Liver (tissue), 9 donors: ENCODE measurements around the gene PNO1. TPM values are rescaled to one million over a fixed set of nuclear protein-coding genes. Genes with fewer than 3 reads are reported as not detected.

ENCODE experiments used
- DNase-seq: peaks from one replicate; pipeline ENCODE4 v3.0.0-alpha.2; 2017; ENCODE audit warnings: low spot score
- H3K27ac ChIP-seq, 2 donors: one replicate each; pipeline ENCODE4 v1.7.0; 2013; ENCODE audit warnings: inconsistent platforms in 2 of 2, low read length in 2 of 2, control low read depth in 1 of 2, low read depth in 1 of 2, mild to moderate bottlenecking in 1 of 2
- H3K27me3 ChIP-seq, 4 donors: one replicate each; pipeline versions ENCODE4 v1.6.1 to v1.7.0; 2013; ENCODE audit warnings: low read length in 3 of 4, inconsistent platforms in 1 of 4, mild to moderate bottlenecking in 1 of 4, moderate library complexity in 1 of 4; ENCODE audit not compliant: control insufficient read depth in 4 of 4, insufficient read depth in 4 of 4
- H3K36me3 ChIP-seq, 4 donors: one replicate each; pipeline versions ENCODE4 v1.6.1 to v1.7.0; 2013; ENCODE audit warnings: low read length in 3 of 4, mild to moderate bottlenecking in 3 of 4, low read depth in 1 of 4, moderate library complexity in 1 of 4; ENCODE audit not compliant: control insufficient read depth in 4 of 4, insufficient read depth in 3 of 4
- H3K4me1 ChIP-seq, 4 donors: one replicate each; pipeline versions ENCODE4 v1.6.1 to v1.7.0; 2013; ENCODE audit warnings: low read length in 3 of 4, mild to moderate bottlenecking in 3 of 4, moderate library complexity in 1 of 4; ENCODE audit not compliant: control insufficient read depth in 4 of 4, insufficient read depth in 4 of 4
- H3K4me3 ChIP-seq, 3 donors: one replicate each; pipeline versions ENCODE4 v1.6.1 to v1.7.0; 2013; ENCODE audit warnings: low read length in 3 of 3, control low read depth in 1 of 3, low read depth in 1 of 3, mild to moderate bottlenecking in 1 of 3
- H3K9ac ChIP-seq, 2 donors: one replicate each; pipeline ENCODE4 v1.7.0; 2013; ENCODE audit warnings: low read length in 2 of 2, mild to moderate bottlenecking in 2 of 2, moderate library complexity in 2 of 2, control low read depth in 1 of 2, low read depth in 1 of 2
- H3K9me3 ChIP-seq, 4 donors: one replicate each; pipeline versions ENCODE4 v1.6.1 to v1.7.0; 2013; ENCODE audit warnings: low read length in 3 of 4; ENCODE audit not compliant: control insufficient read depth in 4 of 4
- FOXA1 ChIP-seq: IDR thresholded peaks from 2 replicates; pipeline ENCODE4 v1.6.1; 2016; ENCODE audit warnings: antibody characterized with exemption
- GABPA ChIP-seq, 2 donors: IDR thresholded peaks in 1 of 2; conservative IDR thresholded peaks in 1 of 2; 2 replicates each; pipeline ENCODE4 v1.6.1; 2016; ENCODE audit warnings: antibody characterized with exemption in 2 of 2, mild to moderate bottlenecking in 1 of 2, moderate library complexity in 1 of 2
- HNF4A ChIP-seq, 2 donors: conservative IDR thresholded peaks; 2 replicates each; pipeline ENCODE4 v1.6.1; 2016; ENCODE audit warnings: antibody characterized with exemption in 2 of 2, mild to moderate bottlenecking in 2 of 2
- HNF4G ChIP-seq: IDR thresholded peaks from 2 replicates; pipeline ENCODE4 v1.6.1; 2016; ENCODE audit warnings: antibody characterized with exemption
- JUND ChIP-seq, 2 donors: IDR thresholded peaks; 2 replicates each; pipeline ENCODE4 v1.6.1; 2016; ENCODE audit warnings: antibody characterized with exemption in 2 of 2
- NR2F2 ChIP-seq: IDR thresholded peaks from 2 replicates; pipeline ENCODE4 v1.6.1; 2016; ENCODE audit warnings: antibody characterized with exemption
- RAD21 ChIP-seq, 2 donors: IDR thresholded peaks; 2 replicates each; pipeline ENCODE4 v1.6.1; 2016; ENCODE audit warnings: antibody characterized with exemption in 2 of 2, mild to moderate bottlenecking in 2 of 2
- SP1 ChIP-seq: IDR thresholded peaks from 2 replicates; pipeline ENCODE4 v1.6.1; 2018; ENCODE audit warnings: antibody characterized with exemption, mild to moderate bottlenecking
- YY1 ChIP-seq: IDR thresholded peaks from 2 replicates; pipeline ENCODE4 v1.6.1; 2016; ENCODE audit warnings: antibody characterized with exemption, mild to moderate bottlenecking
- WGBS: extraction: QIAGEN DNeasy Blood & Tissue Kit; methylation state at CpG from one replicate; pipeline ENCODE4 v1.1.7; 2013; 5-methylcytosine and 5-hydroxymethylcytosine counted together
- polyA plus RNA-seq, 2 donors: library from polyadenylated mRNA; stranded (reverse) in 1 of 2; unstranded in 1 of 2; fragments of 200-250 nt in 1 of 2; fragments of >200 nt in 1 of 2; fragmentation: Nextera tagmentation in 1 of 2; extraction: Ambion mirVana in 1 of 2; gene quantifications; one replicate each; pipeline versions ENCODE4 v1.2.1 to v1.2.3, GENCODE V29; 2013 to 2015
- total RNA-seq, 2 donors: library from RNA; depleted of rRNA; stranded (reverse); fragments of >200 nt; gene quantifications; one replicate each; pipeline ENCODE4 v1.2.3, GENCODE V29; 2014
- TF ChIP-seq, protein P1 (sequence below): IDR thresholded peaks from 2 replicates; pipeline ENCODE4 v1.6.1; 2016; ENCODE audit warnings: antibody characterized with exemption
- TF ChIP-seq, protein P2 (sequence below): fragments of 150-350 bp; IDR thresholded peaks from 2 replicates; pipeline ENCODE4 v1.5.1; 2017; ENCODE audit warnings: improper control_type of control experiment, low read depth, low read length; ENCODE audit not compliant: missing input control
- TF ChIP-seq, protein P3 (sequence below): IDR thresholded peaks from 2 replicates; pipeline ENCODE4 v1.6.1; 2016; ENCODE audit warnings: antibody characterized with exemption, mild to moderate bottlenecking
- TF ChIP-seq, protein P4 (sequence below): IDR thresholded peaks from 2 replicates; pipeline ENCODE4 v1.6.1; 2016; ENCODE audit warnings: antibody characterized with exemption
- TF ChIP-seq, protein P5 (sequence below): IDR thresholded peaks from 2 replicates; pipeline ENCODE4 v1.6.1; 2016; ENCODE audit warnings: antibody characterized with exemption
- donor health status: healthy.
- donor health status: healthy.
- donor health status: healthy.
- donor health status: healthy.
- donor health status: healthy.

The PNO1 gene
- total and polyA plus RNA-seq, 4 donors, result 5.5 to 9.5 (median 8.4) TPM

DNA sequence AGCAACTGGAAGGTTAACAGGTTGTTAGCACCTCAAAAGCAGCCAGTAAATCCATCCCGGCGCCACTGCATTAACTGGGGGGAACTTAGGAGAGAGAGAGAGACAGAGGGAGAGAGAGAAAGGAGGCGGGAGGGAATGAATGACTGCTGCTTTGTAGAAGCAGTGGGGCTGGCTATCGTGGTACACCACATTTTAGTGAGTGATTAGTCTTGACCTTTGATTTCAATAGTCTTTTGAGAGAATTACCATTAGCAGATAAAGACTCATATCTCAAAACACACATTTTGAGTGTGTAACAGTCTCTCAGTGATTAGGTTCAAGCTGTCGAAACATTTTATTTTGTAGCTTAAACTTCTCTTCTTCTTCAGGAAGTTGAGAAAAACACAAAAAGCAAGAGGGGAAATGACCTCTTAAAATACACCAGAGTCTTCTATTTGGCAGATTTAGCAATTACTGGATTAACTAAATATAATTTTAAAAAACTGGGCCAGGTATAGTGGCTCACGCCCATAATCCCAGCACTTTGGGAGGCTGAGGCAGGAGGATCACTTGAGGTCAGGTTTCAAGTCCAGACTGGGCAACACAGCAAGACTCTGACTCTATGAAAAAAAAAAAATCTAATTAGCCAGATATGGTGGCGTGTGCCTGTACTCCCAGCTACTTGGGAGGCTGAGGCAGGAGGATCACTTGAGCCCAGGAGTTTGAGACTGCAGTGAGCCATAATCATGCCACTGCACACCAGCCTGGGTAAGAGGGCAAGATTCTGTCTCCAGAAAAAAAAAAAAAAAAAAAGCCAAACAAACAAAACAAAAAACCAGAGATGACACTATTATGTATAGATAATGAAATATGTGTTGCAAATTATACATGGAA lies 22.0 kb upstream of the PNO1 start:
- no peak for DNase-seq
- Histone ChIP-seq H3K9ac (no peak overlapping the region), H3K9me3 (no peaks in the 10 kb centered on the region), H3K27me3 (no peaks in the 10 kb centered on the region), H3K4me1 (no peaks in the 10 kb centered on the region), H3K4me3 (no peak overlapping the region), H3K27ac (no peak overlapping the region), H3K36me3 (peaks cover 2 to 11% (median 2%) of the 10 kb centered on the region in 4 donors)
- WGBS, result 77% methylated on average over 7 of the region's 7 CpGs
- TF ChIP-seq HNF4A (conservative IDR thresholded peaks at IDR 0.05), result no peak
- TF ChIP-seq NR2F2, result no peak
- TF ChIP-seq FOXA1, result no peak
- TF ChIP-seq, protein P1, sequence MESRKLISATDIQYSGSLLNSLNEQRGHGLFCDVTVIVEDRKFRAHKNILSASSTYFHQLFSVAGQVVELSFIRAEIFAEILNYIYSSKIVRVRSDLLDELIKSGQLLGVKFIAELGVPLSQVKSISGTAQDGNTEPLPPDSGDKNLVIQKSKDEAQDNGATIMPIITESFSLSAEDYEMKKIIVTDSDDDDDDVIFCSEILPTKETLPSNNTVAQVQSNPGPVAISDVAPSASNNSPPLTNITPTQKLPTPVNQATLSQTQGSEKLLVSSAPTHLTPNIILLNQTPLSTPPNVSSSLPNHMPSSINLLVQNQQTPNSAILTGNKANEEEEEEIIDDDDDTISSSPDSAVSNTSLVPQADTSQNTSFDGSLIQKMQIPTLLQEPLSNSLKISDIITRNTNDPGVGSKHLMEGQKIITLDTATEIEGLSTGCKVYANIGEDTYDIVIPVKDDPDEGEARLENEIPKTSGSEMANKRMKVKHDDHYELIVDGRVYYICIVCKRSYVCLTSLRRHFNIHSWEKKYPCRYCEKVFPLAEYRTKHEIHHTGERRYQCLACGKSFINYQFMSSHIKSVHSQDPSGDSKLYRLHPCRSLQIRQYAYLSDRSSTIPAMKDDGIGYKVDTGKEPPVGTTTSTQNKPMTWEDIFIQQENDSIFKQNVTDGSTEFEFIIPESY, result no peak
- TF ChIP-seq YY1, result no peak
- no peak for TF ChIP-seq JUND (IDR thresholded peaks at IDR 0.05)
- no peak for TF ChIP-seq HNF4G
- TF ChIP-seq, protein P2, sequence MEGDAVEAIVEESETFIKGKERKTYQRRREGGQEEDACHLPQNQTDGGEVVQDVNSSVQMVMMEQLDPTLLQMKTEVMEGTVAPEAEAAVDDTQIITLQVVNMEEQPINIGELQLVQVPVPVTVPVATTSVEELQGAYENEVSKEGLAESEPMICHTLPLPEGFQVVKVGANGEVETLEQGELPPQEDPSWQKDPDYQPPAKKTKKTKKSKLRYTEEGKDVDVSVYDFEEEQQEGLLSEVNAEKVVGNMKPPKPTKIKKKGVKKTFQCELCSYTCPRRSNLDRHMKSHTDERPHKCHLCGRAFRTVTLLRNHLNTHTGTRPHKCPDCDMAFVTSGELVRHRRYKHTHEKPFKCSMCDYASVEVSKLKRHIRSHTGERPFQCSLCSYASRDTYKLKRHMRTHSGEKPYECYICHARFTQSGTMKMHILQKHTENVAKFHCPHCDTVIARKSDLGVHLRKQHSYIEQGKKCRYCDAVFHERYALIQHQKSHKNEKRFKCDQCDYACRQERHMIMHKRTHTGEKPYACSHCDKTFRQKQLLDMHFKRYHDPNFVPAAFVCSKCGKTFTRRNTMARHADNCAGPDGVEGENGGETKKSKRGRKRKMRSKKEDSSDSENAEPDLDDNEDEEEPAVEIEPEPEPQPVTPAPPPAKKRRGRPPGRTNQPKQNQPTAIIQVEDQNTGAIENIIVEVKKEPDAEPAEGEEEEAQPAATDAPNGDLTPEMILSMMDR, result no peak

DNA sequence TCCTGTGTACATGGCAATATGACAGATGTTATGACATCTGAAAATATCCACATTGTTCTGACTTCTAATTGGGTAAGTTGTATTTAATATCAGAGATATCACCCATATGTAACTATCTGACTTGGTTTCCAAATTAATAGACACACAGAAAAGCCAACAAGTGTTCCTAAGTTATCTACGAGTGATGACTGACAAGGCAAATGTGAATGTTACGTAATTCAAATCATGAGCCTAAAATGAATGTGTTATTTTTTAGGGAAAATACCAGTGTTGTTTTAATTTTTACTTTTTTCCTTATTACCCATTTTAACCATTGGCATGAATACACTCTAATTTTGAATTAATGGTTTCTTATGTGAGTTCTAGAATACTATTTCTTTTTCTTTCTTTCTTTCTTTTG lies 15.8 kb upstream of the PNO1 start:
- TF ChIP-seq JUND (IDR thresholded peaks at IDR 0.05), result no peak
- TF ChIP-seq, protein P3, sequence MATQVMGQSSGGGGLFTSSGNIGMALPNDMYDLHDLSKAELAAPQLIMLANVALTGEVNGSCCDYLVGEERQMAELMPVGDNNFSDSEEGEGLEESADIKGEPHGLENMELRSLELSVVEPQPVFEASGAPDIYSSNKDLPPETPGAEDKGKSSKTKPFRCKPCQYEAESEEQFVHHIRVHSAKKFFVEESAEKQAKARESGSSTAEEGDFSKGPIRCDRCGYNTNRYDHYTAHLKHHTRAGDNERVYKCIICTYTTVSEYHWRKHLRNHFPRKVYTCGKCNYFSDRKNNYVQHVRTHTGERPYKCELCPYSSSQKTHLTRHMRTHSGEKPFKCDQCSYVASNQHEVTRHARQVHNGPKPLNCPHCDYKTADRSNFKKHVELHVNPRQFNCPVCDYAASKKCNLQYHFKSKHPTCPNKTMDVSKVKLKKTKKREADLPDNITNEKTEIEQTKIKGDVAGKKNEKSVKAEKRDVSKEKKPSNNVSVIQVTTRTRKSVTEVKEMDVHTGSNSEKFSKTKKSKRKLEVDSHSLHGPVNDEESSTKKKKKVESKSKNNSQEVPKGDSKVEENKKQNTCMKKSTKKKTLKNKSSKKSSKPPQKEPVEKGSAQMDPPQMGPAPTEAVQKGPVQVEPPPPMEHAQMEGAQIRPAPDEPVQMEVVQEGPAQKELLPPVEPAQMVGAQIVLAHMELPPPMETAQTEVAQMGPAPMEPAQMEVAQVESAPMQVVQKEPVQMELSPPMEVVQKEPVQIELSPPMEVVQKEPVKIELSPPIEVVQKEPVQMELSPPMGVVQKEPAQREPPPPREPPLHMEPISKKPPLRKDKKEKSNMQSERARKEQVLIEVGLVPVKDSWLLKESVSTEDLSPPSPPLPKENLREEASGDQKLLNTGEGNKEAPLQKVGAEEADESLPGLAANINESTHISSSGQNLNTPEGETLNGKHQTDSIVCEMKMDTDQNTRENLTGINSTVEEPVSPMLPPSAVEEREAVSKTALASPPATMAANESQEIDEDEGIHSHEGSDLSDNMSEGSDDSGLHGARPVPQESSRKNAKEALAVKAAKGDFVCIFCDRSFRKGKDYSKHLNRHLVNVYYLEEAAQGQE, result no peak
- TF ChIP-seq, protein P4, sequence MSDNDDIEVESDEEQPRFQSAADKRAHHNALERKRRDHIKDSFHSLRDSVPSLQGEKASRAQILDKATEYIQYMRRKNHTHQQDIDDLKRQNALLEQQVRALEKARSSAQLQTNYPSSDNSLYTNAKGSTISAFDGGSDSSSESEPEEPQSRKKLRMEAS, result no peak
- TF ChIP-seq RAD21 (IDR thresholded peaks at IDR 0.05), result no peak
- TF ChIP-seq SP1, result no peak
- no peak for TF ChIP-seq HNF4G
- TF ChIP-seq, protein P5, sequence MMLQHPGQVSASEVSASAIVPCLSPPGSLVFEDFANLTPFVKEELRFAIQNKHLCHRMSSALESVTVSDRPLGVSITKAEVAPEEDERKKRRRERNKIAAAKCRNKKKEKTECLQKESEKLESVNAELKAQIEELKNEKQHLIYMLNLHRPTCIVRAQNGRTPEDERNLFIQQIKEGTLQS, result no peak
- TF ChIP-seq NR2F2, result no peak
- no peak for TF ChIP-seq YY1
- TF ChIP-seq GABPA (IDR thresholded peaks at IDR 0.05 in 1 of 2, conservative IDR thresholded peaks at IDR 0.05 in 1 of 2), result no peak

More for the DNA sequence above, 15.8 kb upstream of the PNO1 start:
- 97% methylated on average over 2 of the region's 2 CpGs for WGBS
- no peaks in the 10 kb centered on the region for H3K27me3 ChIP-seq
- H3K27ac ChIP-seq, result no peak overlapping the region
- no peak overlapping the region for H3K4me3 ChIP-seq
- no peak overlapping the region for H3K9ac ChIP-seq
- peaks cover 2 to 5% (median 2%) of the 10 kb centered on the region in 4 donors for H3K36me3 ChIP-seq
- no peaks in the 10 kb centered on the region for H3K9me3 ChIP-seq
- no peaks in the 10 kb centered on the region for H3K4me1 ChIP-seq
- no peak for DNase-seq
